ENCODE measurements around the gene TSSK1B. TPM values are rescaled to one million over a fixed set of nuclear protein-coding genes. Genes with fewer than 3 reads are reported as not detected.

The TSSK1B gene
- total and polyA plus RNA-seq, 2 of the 4 experiments (the other 2 are of a cell fraction) = 0.03 to 0.18 TPM

- H2BK120ac ChIP-seq (ENCODE audit: low read depth, low read length) = no peak overlapping the region
- no peak overlapping the region for H3K18ac ChIP-seq (ENCODE audit: low read depth, low read length)
- no peak overlapping the region for H2BK15ac ChIP-seq (ENCODE audit: low read depth, low read length)
- no peaks in the 10 kb centered on the region for H3K27me3 ChIP-seq (ENCODE audit: control insufficient read depth, insufficient read depth, low read length)
- no peak overlapping the region for H3K9ac ChIP-seq (ENCODE audit: low read depth, low read length)
- DNase-seq (no peak), ATAC-seq (ENCODE audit: low read depth) (no peak)
- no peak overlapping the region for H3K4ac ChIP-seq (ENCODE audit: low read depth, low read length)
- no peak overlapping the region for H3K23ac ChIP-seq (ENCODE audit: low read depth, low read length)
- dilution Hi-C loops (cut with HindIII; ENCODE audit: low sequenced_read_pairs, unreplicated experiment) = no loop called here
- H4K20me1 ChIP-seq (ENCODE audit: insufficient read depth, low read length) = no peaks in the 10 kb centered on the region
- ChIA-PET CTCF (no interaction called here), POLR2A (ENCODE audit: unreplicated experiment) (no interaction called here)
- H4K8ac ChIP-seq (ENCODE audit: low read depth in 2 of 2, low read length in 2 of 2) = no peak overlapping the region
- intact Hi-C loops (cut with micrococcal nuclease) = no loop called here
- H2AFZ ChIP-seq (replicated peaks; ENCODE audit: low read length, poor library complexity) = no peak overlapping the region
- H2BK5ac ChIP-seq (ENCODE audit: low read depth, low read length, poor library complexity, severe bottlenecking) = no peak overlapping the region
- H3K9me1 ChIP-seq (ENCODE audit: insufficient read depth, low read length) = no peaks in the 10 kb centered on the region
- H3K4me1 ChIP-seq (ENCODE audit: control insufficient read depth, insufficient read depth, low read length) = no peaks in the 10 kb centered on the region
- WGBS, 2 experiments (ENCODE audit: extremely low coverage in 2 of 2, insufficient read length in 1 of 2) = 29% methylated on average over 1 of the region's 2 CpGs; no CpG with 5 or more reads in 1 of the 2 experiments
- H3K4me2 ChIP-seq (ENCODE audit: low read depth, low read length) = no peak overlapping the region
- no peak overlapping the region for H3K14ac ChIP-seq (replicated peaks; ENCODE audit: low read depth, low read length)
- H3K9me3 ChIP-seq (ENCODE audit: control insufficient read depth, insufficient read depth, low read length) = no peaks in the 10 kb centered on the region
- in situ Hi-C loops (cut with MboI; ENCODE audit: low sequenced_read_pairs) = no loop called here
- no peak overlapping the region for H3K27ac ChIP-seq (ENCODE audit: insufficient read depth, low read length)
- TF ChIP-seq BHLHE40 (IDR thresholded peaks at IDR 0.05; ENCODE audit: low read depth, low read length) = no peak
- TF ChIP-seq RFX5 (IDR thresholded peaks at IDR 0.05; ENCODE audit: low read depth, low read length) = no peak
- H4K5ac ChIP-seq (ENCODE audit: low read depth, low read length) = no peak overlapping the region
- H3K4me3 ChIP-seq (ENCODE audit: insufficient read depth, low read depth, low read length) = no peak overlapping the region
- H2BK20ac ChIP-seq (ENCODE audit: low read depth, low read length) = no peak overlapping the region
- H3K79me1 ChIP-seq (ENCODE audit: low read depth in 1 of 2, low read length in 2 of 2) = no peaks in the 10 kb centered on the region
- H3K56ac ChIP-seq (ENCODE audit: extremely low read depth, insufficient read depth, low read length) = no peak overlapping the region
- no peaks in the 10 kb centered on the region for H3K36me3 ChIP-seq (ENCODE audit: control insufficient read depth, insufficient read depth, low read length)
- no peak overlapping the region for H2AK9ac ChIP-seq (replicated peaks; ENCODE audit: low read depth, low read length, poor library complexity)
- BruUV-seq (replicated peaks) = no TSS peak
- no peak overlapping the region for H2AK5ac ChIP-seq (ENCODE audit: low read depth, low read length)
- no peak overlapping the region for H4K91ac ChIP-seq (ENCODE audit: insufficient read depth, low read depth, low read length)
These were observed 13.1 kb downstream of the TSSK1B start for GRCh38 chr5:113421693-113422092.
